H1 (cell line): ENCODE results near the gene PDE2A. TPM values are rescaled to one million over a fixed set of nuclear protein-coding genes. Genes with fewer than 3 reads are reported as not detected.

ENCODE experiments used
- CTCF ChIA-PET: fragments of 300-600 bp; sonication (Branson Sonifier 250); formaldehyde crosslinking; loops from one replicate; lab custom pipeline; 2021; ENCODE audit not compliant: partially characterized antibody; lab: Charles Lee
- POLR2A ChIA-PET: fragments of 300-600 bp; sonication (Branson Sonifier 250); formaldehyde crosslinking; loops from one replicate; lab custom pipeline; 2021; ENCODE audit warnings: inconsistent platforms; ENCODE audit not compliant: partially characterized antibody; lab: Charles Lee
- DNase-seq, 2 experiments: peaks; one replicate each; pipeline versions ENCODE4 v3.0.0 to v3.0.0-alpha.2; 2010 to 2022; ENCODE audit warnings: low spot score in 2 of 2, low read depth in 1 of 2, mixed read lengths in 1 of 2
- FAIRE-seq: peaks from 2 replicates; lab custom pipeline; 2011; peaks lifted over from hg19 to GRCh38; lab: Jason Lieb, UNC
- H2AFZ ChIP-seq: 2 replicates; pipeline ENCODE4 v1.8.1; 2012; ENCODE audit warnings: low read length, inconsistent platforms
- H2AK5ac ChIP-seq: 2 replicates; pipeline ENCODE4 v1.6.1; 2013; ENCODE audit warnings: low read depth, low read length
- H2BK120ac ChIP-seq: replicated peaks from 2 replicates; pipeline ENCODE3; 2013; ENCODE audit warnings: low read depth, low read length, inconsistent platforms
- H2BK12ac ChIP-seq: 2 replicates; pipeline ENCODE4 v1.6.1; 2013; ENCODE audit warnings: low read depth, low read length
- H2BK15ac ChIP-seq: 2 replicates; pipeline ENCODE4 v1.6.1; 2013; ENCODE audit warnings: low read length
- H2BK20ac ChIP-seq: 2 replicates; pipeline ENCODE4 v1.6.1; 2013; ENCODE audit warnings: low read length
- H2BK5ac ChIP-seq: 2 replicates; pipeline ENCODE4 v1.6.1; 2013; ENCODE audit warnings: low read depth, low read length
- H3K14ac ChIP-seq: 2 replicates; pipeline ENCODE4 v1.6.1; 2013; ENCODE audit warnings: inconsistent platforms; ENCODE audit not compliant: insufficient read length
- H3K18ac ChIP-seq: 2 replicates; pipeline ENCODE4 v1.6.1; 2013; ENCODE audit warnings: low read length; ENCODE audit errors: extremely low read depth
- H3K23ac ChIP-seq: 2 replicates; pipeline ENCODE4 v1.6.1; 2013; ENCODE audit warnings: inconsistent platforms; ENCODE audit not compliant: insufficient read length
- H3K23me2 ChIP-seq: 2 replicates; pipeline ENCODE4 v1.6.1; 2013; ENCODE audit warnings: low read depth, low read length
- H3K27ac ChIP-seq: 2 replicates; pipeline ENCODE4 v1.6.1; 2011; ENCODE audit warnings: low read depth, low read length, inconsistent platforms
- H3K27me3 ChIP-seq, 4 experiments: replicated peaks in 1 of 4; 1 replicate in 1 of 4; 2 replicates in 3 of 4; pipeline versions ENCODE4 v1.6.1 to v1.8.1; 2011 to 2013; ENCODE audit warnings: low read length in 3 of 4, mild to moderate bottlenecking in 3 of 4, inconsistent platforms in 2 of 4, mixed read lengths in 2 of 4, moderate library complexity in 1 of 4; ENCODE audit not compliant: control insufficient read depth in 3 of 4, insufficient read depth in 3 of 4; ENCODE audit errors: extremely low read depth in 1 of 4
- H3K36me3 ChIP-seq, 4 experiments: 2 replicates each; pipeline versions ENCODE4 v1.6.1 to v1.8.1; 2011 to 2013; ENCODE audit warnings: mild to moderate bottlenecking in 4 of 4, low read length in 3 of 4, moderate library complexity in 2 of 4, control low read depth in 1 of 4, inconsistent platforms in 1 of 4; ENCODE audit not compliant: insufficient read depth in 4 of 4, control insufficient read depth in 2 of 4
- H3K4ac ChIP-seq: replicated peaks from 2 replicates; pipeline ENCODE3; 2013; ENCODE audit warnings: low read length, low read depth, mixed read lengths, inconsistent platforms; ENCODE audit not compliant: insufficient read length
- H3K4me1 ChIP-seq, 4 experiments: replicated peaks in 1 of 4; 1 replicate in 1 of 4; 2 replicates in 3 of 4; pipeline versions ENCODE4 v1.6.1 to v1.8.1; 2011 to 2013; ENCODE audit warnings: low read length in 3 of 4, inconsistent platforms in 2 of 4, mixed read lengths in 1 of 4; ENCODE audit not compliant: insufficient read depth in 4 of 4, control insufficient read depth in 3 of 4
- H3K4me2 ChIP-seq, 2 experiments: 2 replicates each; pipeline versions ENCODE4 v1.6.1 to v1.8.1; 2011 to 2013; ENCODE audit warnings: low read depth in 2 of 2, low read length in 2 of 2, control low read depth in 1 of 2, inconsistent platforms in 1 of 2, mild to moderate bottlenecking in 1 of 2; ENCODE audit not compliant: insufficient read depth in 1 of 2
- H3K4me3 ChIP-seq, 4 experiments: fragments of 200-600, 300-600 bp in 1 of 4; sonication (generic), shearing (Covaris generic), sonication (Bioruptor Twin) in 1 of 4; 2 replicates each; pipeline versions ENCODE4 v1.5.1 to v1.8.1; 2011 to 2016; ENCODE audit warnings: low read length in 4 of 4, low read depth in 3 of 4, control low read depth in 2 of 4, inconsistent platforms in 2 of 4, mild to moderate bottlenecking in 2 of 4, mixed read lengths in 1 of 4, moderate library complexity in 1 of 4; ENCODE audit not compliant: insufficient read depth in 2 of 4; ENCODE audit errors: extremely low read depth in 1 of 4
- H3K56ac ChIP-seq: replicated peaks from 2 replicates; pipeline ENCODE3; 2013; ENCODE audit warnings: low read depth, mild to moderate bottlenecking, mixed read lengths, low read length, inconsistent platforms; ENCODE audit not compliant: insufficient read length
- H3K79me1 ChIP-seq: 2 replicates; pipeline ENCODE4 v1.6.1; 2013; ENCODE audit warnings: low read depth, low read length, control low read depth
- H3K79me2 ChIP-seq, 2 experiments: 2 replicates each; pipeline versions ENCODE4 v1.6.1 to v1.8.1; 2012 to 2013; ENCODE audit warnings: low read length in 2 of 2, mild to moderate bottlenecking in 2 of 2, inconsistent platforms in 1 of 2; ENCODE audit not compliant: insufficient read depth in 2 of 2, control insufficient read depth in 1 of 2
- H3K9ac ChIP-seq, 4 experiments: replicated peaks in 1 of 4; 1 replicate in 1 of 4; 2 replicates in 3 of 4; pipeline versions ENCODE4 v1.6.1 to v1.8.1; 2011 to 2013; ENCODE audit warnings: low read depth in 3 of 4, low read length in 3 of 4, control low read depth in 2 of 4, mild to moderate bottlenecking in 2 of 4, moderate library complexity in 2 of 4, inconsistent platforms in 1 of 4; ENCODE audit errors: extremely low read depth in 1 of 4
- H3K9me3 ChIP-seq, 2 experiments: 2 replicates each; pipeline versions ENCODE4 v1.6.1 to v1.8.1; 2012 to 2013; ENCODE audit warnings: mild to moderate bottlenecking in 2 of 2, moderate library complexity in 2 of 2, control low read depth in 1 of 2, inconsistent platforms in 1 of 2, low read depth in 1 of 2, low read length in 1 of 2, mixed read lengths in 1 of 2; ENCODE audit not compliant: insufficient read depth in 2 of 2
- H4K20me1 ChIP-seq, 2 experiments: replicated peaks in 1 of 2; 2 replicates each; pipeline versions ENCODE3 to v1.8.1; 2011 to 2013; ENCODE audit warnings: inconsistent platforms in 2 of 2, low read length in 2 of 2, mild to moderate bottlenecking in 1 of 2; ENCODE audit not compliant: insufficient read depth in 2 of 2, control insufficient read depth in 1 of 2
- H4K5ac ChIP-seq: 2 replicates; pipeline ENCODE4 v1.6.1; 2013; ENCODE audit warnings: low read length, low read depth, mixed read lengths, inconsistent platforms; ENCODE audit not compliant: insufficient read length
- H4K8ac ChIP-seq: 2 replicates; pipeline ENCODE4 v1.8.0; 2013; ENCODE audit warnings: mild to moderate bottlenecking, moderate library complexity, low read length, inconsistent platforms; ENCODE audit not compliant: insufficient read depth; ENCODE audit errors: extremely low read depth
- H4K91ac ChIP-seq: replicated peaks from 2 replicates; pipeline ENCODE3; 2013; ENCODE audit warnings: low read length, mixed read lengths, inconsistent platforms; ENCODE audit not compliant: insufficient read length
- POLR2AphosphoS5 ChIP-seq: IDR thresholded peaks from 2 replicates; pipeline ENCODE4 v1.6.1; 2011; ENCODE audit warnings: low read depth, low read length
- TAF7 ChIP-seq: optimal IDR thresholded peaks from 2 replicates; pipeline ENCODE3; 2011; ENCODE audit warnings: low read depth, mild to moderate bottlenecking, inconsistent platforms, low read length, moderate library complexity, borderline replicate concordance
- TEAD4 ChIP-seq: IDR thresholded peaks from 2 replicates; pipeline ENCODE4 v1.6.1; 2012; ENCODE audit warnings: low read depth, low read length, inconsistent platforms, mixed read lengths
- WGBS, 2 experiments: shearing (Covaris generic) in 1 of 2; methylation state at CpG; one replicate each; pipeline versions ENCODE4 v1.1.6 to v1.1.7; 2013 to 2015; ENCODE audit warnings: low lambda C conversion rate in 2 of 2, mixed read lengths in 2 of 2, inconsistent platforms in 1 of 2, low coverage in 1 of 2, missing lambda C conversion rate in 1 of 2; ENCODE audit not compliant: insufficient replicate concordance in 2 of 2, insufficient coverage in 1 of 2, insufficient read length in 1 of 2; ENCODE audit errors: extremely low coverage in 1 of 2, missing lambda C conversion rate in 1 of 2; 5-methylcytosine and 5-hydroxymethylcytosine counted together
- polyA plus RNA-seq, 7 experiments: library from polyadenylated mRNA; depleted of rRNA in 3 of 7; stranded (reverse) in 5 of 7; unstranded in 2 of 7; fragments of >200 nt in 5 of 7; fragments of 200-250 nt in 2 of 7; gene quantifications; 1 replicate in 5 of 7; 2 replicates in 1 of 7; 4 replicates in 1 of 7; pipeline versions ENCODE4 v1.2.1 to v1.2.3, GENCODE V29; 2011 to 2013; ENCODE audit warnings: missing spikeins in 2 of 7, mixed read lengths in 2 of 7
- total RNA-seq: library from RNA; stranded (reverse); fragmentation: NEBNext Ultra II Directional; extraction: Animal tissue kit (Norgen Biotek cat#: 25700); gene quantifications from 2 replicates; pipeline ENCODE4 v1.2.1, GENCODE V29; 2021

The PDE2A gene
- total and polyA plus RNA-seq, 2 of the 8 experiments (the other 6 are each of a cell fraction or from before 2014, with no cell fraction given): 3.4 to 7.1 TPM

- 0 out of 2 replicates have a peak overlapping the region, but pooled peaks have one; percentile 21 for H3K18ac ChIP-seq
- H3K79me1 ChIP-seq: no peaks in the 10 kb centered on the region
- H3K4me3 ChIP-seq: no peak overlapping the region
- no peak overlapping the region for H3K14ac ChIP-seq
- H2BK5ac ChIP-seq: peak overlapping the region; percentile 36; the same call in 1 of the 2 replicates
- H3K9me3 ChIP-seq: no peaks in the 10 kb centered on the region
- H2BK15ac ChIP-seq: no peak overlapping the region; the same call in 1 of the 2 replicates
- CTCF ChIA-PET: interaction anchor here (0.8 to 19.1 kb wide), 21 partner anchors 7 to 141 kb away, joined by 3 to 384 read pairs (median 7); partner anchors contain the start of genes PDE2A and STARD10
- H3K23ac ChIP-seq: no peak overlapping the region
- no peak overlapping the region for H3K56ac ChIP-seq
- H3K4me2 ChIP-seq: no peak overlapping the region
- peaks cover 12 to 23% of the 10 kb centered on the region in 2 experiments for H4K20me1 ChIP-seq
- no peaks in the 10 kb centered on the region; a peak in 1 of 8 replicates for H3K36me3 ChIP-seq
- H4K5ac ChIP-seq: no peak overlapping the region
- peaks cover 2% of the 10 kb centered on the region; the same call in 1 of the 2 replicates for H3K23me2 ChIP-seq
- no peak overlapping the region; the same call in 1 of the 2 replicates for H4K8ac ChIP-seq
- TF ChIP-seq TEAD4 (0 out of 2 replicates have a peak, but pooled peaks have one; percentile 28), POLR2AphosphoS5 (peak; percentile 75; the same call in 1 of the 2 replicates), TAF7 (no peak)
- DNase-seq (no peak), FAIRE-seq (no peak)
- no peaks in the 10 kb centered on the region for H3K79me2 ChIP-seq
- no peak overlapping the region for H2BK120ac ChIP-seq
- peaks cover 0 to 16% (median 7%) of the 10 kb centered on the region in 4 experiments; a peak in 5 of 7 replicates for H3K4me1 ChIP-seq
- no peak overlapping the region for H3K9ac ChIP-seq
- WGBS, 2 experiments: 74% methylated on average over 17 of the region's 17 CpGs; no CpG with 5 or more reads in 1 of the 2 experiments
- H4K91ac ChIP-seq: peak overlapping the region; percentile 67
- POLR2A ChIA-PET: interaction anchor here (0.7 to 3.9 kb wide), 12 partner anchors 11 to 125 kb away, joined by 3 to 12 read pairs (median 4); no protein-coding TSS in a partner anchor
- no peak overlapping the region for H3K27ac ChIP-seq
- H2AK5ac ChIP-seq: no peak overlapping the region
- H2BK12ac ChIP-seq: peak overlapping the region; percentile 35; the same call in 1 of the 2 replicates
- peaks cover 0 to 20% (median 8%) of the 10 kb centered on the region in 4 experiments; a peak in 5 of 7 replicates for H3K27me3 ChIP-seq
- no peak overlapping the region for H2AFZ ChIP-seq
- peak overlapping the region; percentile 64 for H3K4ac ChIP-seq
- H2BK20ac ChIP-seq: no peak overlapping the region
These were observed 7.3 kb upstream of the PDE2A start for GRCh38 chr11:72681226-72682153.
